Nucleus accumbens (tissue), 56 donors: ENCODE data around the gene DLEC1.
A peak's percentile ranks its signal among the peaks of the same experiment; 100 is the strongest.
"Not testable (repeated sequence)": the region's sequence is repeated elsewhere in the genome, so short reads cannot be mapped to it uniquely, and the experiment has no call there.

ENCODE experiments used
- DNase-seq, 56 donors: peaks; one replicate each; lab custom pipeline; 2025; lab: John Stamatoyannopoulos, UW

Gene DLEC1

DNA sequence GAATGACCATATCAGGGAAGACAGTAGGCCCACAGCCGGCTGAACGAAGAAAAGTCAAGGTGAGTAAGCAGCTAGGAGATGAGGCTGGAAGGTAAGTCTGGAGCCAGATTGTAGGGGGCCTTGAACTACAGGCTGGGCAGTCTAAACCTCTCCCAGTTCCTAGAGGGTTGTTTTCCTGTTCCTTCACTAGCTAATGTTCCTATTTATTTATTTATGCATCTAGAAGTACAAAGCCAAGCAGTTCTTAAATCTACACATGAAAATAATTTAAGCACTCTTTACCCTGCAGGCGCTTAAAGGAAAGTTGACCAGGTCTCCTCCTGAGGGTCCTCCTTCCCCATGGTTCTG lies 94.2 kb downstream of the DLEC1 start:
- no peak for DNase-seq

DNA sequence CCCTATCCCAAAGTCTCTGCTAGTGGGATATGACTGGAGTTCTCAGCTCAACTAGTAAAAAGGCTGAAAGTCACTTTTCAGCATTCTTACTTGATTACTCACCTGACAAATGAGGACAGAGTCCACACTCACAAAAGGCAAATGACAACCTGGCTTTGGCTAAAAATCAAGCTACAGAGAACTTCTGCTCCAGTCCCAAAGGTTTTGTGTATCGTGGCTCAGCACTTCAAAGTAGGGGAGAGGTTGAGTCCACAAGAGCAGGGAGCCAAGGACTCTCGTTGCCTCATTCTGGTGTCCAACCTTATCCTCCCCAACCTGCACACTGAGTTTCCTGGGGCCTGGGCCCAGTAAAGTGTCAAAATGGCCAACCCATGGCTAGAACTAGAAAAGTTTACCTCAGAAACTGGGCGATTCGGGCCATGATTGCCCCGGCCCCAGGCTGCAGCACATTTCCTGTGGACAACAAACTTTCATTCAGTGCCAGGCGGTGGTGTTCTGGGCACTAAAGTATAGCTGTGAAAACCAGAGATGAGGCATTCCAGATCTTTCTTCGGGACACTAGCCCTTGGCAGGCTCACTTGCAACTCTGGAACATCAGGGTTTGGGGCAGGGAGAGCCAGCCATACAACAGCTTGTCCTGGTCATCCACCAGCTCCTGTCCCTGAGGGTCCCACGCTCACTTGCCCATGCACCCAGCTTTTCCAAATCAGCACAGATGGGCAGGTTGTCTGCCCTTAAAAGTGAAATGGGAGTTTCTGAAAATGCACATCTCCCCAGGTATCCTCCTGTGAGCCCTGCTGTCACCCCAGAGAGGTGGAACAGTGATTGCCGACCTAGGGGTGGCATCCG lies 94.8 kb downstream of the DLEC1 start:
- no peak for DNase-seq

DNA sequence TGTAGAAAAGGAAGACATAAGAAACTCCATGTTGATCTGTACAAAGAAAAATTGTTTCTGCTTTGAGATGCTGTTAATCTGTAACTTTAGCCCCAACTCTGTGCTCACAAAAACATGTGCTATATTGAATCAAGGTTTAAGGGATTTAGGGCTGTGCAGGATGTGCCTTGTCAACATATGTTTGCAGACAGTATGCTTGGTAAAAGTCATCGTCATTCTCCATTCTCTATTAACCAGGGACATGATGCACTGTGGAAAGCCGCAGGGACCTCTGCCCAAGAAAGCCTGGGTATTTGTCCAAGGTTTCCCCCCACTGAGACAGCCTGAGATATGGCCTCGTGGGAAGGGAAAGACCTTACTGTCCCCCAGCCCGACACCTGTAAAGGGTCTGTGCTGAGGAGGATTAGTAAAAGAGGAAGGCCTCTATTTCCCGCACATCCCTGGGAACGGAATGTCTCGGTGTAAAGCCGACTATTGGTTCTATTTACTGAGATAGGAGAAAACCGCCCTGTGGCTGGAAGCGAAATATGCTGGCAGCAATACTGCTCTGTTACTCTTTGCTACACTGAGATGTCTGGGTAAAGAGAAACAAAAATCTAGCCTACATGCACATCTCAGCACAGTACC lies 95.6 kb downstream of the DLEC1 start:
- DNase-seq, result not testable (repeated sequence)

DNA sequence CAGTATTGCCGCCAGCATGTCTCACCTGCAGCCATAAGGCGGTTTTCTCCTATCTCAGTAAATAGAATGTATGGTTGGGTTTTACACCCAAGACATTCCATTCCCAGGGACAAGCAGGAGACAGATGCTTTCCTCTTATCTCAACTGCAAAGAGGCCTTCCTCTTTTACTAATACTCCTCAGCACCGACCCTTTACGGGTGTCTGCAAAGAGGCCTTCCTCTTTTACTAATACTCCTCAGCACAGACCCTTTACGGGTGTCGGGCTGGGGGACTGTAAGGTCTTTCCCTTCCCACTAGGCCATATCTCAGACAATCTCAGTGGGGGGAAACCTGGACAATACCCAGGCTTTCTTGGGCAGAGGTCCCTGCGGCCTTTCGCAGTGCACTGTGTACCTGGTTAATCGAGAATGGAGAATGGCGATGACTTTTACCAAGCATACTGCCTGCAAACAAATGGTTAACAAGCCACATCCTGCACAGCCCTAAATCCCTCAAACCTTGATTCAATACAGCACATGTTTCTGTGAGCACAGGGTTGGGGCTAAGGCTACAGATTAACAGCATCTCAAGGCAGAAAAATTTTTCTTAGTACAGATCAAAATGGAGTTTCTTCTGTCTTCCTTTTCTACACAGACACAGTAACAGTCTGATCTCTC lies 96.7 kb downstream of the DLEC1 start:
- DNase-seq, result not testable (repeated sequence)

DNA sequence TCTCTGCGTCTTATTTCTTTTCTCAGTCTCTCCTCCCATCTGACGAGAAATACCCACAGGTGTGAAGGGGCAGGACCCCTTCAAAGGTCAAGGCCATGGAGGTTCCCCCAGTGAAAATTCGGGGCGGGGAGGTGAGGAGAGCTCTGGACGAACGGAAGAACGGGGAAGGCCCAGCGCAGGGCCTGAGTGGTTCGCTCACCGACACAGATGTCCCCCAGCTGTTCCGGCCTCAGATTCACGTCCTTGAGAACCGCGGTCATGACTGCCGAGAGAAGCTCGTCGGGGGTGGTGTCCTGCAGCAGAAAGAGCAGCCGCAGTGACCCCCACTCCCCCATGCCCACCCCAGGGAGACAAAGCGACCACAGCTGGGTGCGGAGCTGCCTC lies 97.4 kb downstream of the DLEC1 start:
- DNase-seq, result peak in 1 of 56 donors; percentile 21

DNA sequence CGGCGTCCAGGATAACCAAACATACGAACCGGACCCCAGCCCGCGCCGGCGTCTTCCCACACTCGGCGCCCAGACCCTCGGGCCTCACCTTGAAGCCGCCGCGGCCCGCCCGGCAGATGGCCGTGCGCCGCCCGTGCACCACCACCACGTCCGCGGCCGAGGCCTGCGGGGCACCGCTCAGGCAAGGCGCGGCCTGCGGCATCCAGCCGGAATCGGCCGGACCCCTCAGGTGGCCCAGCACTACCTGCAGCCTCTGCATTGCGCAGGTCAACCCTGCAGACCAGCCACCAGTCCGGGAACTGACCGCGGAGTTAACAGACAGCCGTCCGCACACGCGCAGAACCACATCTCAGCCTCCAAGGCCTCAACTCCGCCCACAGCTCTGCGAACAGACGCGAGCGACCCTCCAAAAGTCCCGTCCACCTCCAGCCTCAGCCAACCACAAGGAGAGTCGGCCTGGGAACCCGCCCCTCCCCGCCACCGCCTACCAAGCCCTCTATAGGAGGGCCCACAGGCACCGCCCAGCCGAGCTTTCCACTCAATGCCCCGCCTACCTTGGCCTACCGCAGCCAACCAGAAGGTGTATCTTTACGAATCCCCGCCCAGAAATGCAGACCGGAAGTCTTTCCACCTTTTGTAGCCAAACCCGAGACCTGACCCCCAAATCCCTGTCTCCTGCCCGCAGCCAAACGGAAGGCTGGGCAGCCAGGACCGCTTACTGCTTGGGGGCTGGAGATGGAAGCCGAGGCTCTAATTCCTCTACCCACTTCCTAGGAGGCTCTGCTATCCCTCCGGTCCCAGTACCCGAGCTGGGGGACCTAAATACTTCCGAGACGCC lies 98.0 kb downstream of the DLEC1 start, which contains the start of gene ACAA1:
Gene ACAA1 (minus strand): TSS at position 351 of the 838 bp plus-strand sequence. CDS start 92 bp downstream, at position 259.
- peak; percentile 66 to 100 (median 99) for DNase-seq

DNA sequence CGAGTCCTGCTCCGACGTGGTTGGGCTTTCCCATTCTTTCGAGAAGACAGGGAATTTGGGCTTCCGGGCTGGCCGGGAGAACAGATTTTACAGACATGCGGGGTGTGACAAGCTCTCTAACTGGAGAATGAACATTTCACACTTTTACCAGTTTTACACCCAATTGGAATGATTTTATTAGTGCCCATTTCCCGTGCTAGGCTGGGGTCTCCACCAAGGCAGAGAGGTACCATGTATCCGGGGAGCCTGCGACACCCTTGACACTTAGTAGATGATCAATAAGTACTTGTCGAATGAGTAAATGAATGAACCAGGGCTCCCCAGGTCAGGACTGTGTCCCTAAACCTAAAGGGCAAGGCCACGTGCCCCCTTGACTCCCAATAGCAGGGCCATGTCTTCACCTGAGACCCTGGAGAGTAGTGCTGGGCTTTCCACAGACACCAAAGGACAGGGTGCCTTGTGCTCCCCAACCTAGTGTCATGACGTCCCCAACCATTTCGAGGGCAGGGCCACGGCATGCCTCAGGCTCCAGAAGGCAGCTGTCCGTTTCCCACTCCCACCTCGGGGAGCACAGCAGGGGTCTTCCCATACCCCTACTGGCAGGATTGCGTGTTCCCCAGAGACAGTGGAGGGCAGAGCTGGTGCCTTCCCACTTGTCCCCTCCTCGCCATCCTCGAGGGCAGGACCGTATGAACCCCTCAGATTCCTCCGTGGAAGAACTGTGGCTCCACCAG lies 98.8 kb downstream of the DLEC1 start:
- peak in 4 of 56 donors; percentile 25 to 40 (median 36) for DNase-seq

DNA sequence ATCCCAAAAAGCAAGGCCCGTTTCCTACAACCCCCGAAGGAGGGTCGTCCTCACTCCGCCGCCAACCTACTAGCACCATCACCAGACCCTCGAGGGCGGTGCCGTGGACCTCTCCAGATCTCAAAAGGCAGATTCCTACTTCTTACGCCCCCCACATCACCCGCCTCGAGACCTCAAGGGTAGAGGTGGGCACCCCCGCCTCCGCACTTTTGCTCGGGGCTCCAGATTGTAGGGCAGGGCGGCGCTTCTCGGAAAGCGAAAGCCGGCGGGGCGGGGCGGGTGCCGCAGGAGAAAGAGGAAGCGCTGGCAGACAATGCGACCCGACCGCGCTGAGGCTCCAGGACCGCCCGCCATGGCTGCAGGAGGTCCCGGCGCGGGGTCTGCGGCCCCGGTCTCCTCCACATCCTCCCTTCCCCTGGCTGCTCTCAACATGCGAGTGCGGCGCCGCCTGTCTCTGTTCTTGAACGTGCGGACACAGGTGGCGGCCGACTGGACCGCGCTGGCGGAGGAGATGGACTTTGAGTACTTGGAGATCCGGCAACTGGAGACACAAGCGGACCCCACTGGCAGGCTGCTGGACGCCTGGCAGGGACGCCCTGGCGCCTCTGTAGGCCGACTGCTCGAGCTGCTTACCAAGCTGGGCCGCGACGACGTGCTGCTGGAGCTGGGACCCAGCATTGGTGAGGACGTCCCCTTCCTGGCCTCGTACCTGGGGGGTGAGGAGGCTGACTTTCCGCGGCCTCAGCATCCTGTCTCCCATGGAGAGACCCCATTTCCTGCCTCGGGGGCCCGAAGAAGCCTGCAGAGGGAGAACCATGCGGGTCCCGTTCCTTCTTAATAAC lies 99.6 kb downstream of the DLEC1 start, which contains the start of gene MYD88:
Gene MYD88 (plus strand): TSS at position 313 of the 842 bp plus-strand sequence. CDS start 40 bp downstream, at position 353.
- DNase-seq, result peak in 44 of 56 donors; percentile 9 to 73 (median 44)

DNA sequence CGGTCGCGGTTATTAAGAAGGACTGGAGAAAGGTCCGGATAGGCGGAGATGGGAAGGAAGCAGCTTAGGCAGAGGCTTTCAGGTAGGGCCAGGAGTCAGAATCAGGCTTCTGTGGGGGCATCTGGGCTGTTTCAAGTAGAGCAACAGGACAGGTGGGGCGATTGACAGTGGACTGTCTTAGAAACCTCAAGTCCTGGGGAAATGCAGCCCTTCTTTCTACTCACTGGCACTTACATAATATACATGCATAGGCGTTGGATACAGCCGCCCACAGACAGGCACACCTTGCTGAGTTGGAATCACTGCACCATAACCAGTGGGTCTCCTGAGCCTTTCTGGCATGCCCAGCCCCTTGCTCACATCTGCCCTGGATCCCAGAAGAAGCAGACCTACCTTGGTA lies 100.2 kb downstream of the DLEC1 start:
- DNase-seq, result no peak

DNA sequence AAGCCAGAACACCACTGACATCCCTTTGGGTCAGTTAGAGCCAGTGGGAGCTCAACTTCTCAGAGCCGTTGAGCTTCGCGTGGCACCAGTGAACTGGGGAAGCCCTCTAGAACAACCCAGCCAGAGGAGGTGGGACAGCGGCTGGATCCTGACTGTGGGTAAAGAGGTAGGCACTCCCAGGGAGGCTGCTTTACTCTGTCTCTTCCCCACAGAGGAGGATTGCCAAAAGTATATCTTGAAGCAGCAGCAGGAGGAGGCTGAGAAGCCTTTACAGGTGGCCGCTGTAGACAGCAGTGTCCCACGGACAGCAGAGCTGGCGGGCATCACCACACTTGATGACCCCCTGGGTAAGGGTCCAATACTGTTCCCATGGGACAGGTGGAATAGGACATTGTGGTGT lies 100.6 kb downstream of the DLEC1 start:
- DNase-seq, result no peak

DNA sequence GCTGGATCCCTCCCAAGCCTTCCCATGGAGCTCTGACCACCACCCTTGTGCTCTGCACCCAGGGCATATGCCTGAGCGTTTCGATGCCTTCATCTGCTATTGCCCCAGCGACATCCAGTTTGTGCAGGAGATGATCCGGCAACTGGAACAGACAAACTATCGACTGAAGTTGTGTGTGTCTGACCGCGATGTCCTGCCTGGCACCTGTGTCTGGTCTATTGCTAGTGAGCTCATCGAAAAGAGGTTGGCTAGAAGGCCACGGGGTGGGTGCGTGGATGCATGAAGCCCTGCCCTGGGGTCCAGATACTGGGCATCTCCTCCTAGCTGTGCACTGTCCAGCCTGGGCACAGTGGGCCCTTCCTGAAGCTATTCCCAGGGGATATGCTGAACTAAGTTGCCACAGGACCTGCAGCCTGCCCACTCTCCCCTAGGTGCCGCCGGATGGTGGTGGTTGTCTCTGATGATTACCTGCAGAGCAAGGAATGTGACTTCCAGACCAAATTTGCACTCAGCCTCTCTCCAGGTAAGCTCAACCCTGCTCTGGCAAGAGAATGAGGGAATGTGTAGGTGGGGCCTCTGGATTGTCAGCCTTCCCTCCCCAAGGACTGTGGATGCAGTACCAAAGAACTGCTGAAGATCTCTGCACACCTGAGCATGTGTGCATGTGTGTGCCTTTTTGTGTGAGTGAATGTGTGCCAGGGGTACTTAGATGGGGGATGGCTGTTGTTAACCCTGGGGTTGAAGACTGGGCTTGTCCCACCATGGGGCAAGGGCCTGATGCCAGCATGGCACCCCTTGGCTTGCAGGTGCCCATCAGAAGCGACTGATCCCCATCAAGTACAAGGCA lies 101.5 kb downstream of the DLEC1 start:
- DNase-seq, result no peak

DNA sequence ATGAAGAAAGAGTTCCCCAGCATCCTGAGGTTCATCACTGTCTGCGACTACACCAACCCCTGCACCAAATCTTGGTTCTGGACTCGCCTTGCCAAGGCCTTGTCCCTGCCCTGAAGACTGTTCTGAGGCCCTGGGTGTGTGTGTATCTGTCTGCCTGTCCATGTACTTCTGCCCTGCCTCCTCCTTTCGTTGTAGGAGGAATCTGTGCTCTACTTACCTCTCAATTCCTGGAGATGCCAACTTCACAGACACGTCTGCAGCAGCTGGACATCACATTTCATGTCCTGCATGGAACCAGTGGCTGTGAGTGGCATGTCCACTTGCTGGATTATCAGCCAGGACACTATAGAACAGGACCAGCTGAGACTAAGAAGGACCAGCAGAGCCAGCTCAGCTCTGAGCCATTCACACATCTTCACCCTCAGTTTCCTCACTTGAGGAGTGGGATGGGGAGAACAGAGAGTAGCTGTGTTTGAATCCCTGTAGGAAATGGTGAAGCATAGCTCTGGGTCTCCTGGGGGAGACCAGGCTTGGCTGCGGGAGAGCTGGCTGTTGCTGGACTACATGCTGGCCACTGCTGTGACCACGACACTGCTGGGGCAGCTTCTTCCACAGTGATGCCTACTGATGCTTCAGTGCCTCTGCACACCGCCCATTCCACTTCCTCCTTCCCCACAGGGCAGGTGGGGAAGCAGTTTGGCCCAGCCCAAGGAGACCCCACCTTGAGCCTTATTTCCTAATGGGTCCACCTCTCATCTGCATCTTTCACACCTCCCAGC lies 102.4 kb downstream of the DLEC1 start:
- no peak for DNase-seq

DNA sequence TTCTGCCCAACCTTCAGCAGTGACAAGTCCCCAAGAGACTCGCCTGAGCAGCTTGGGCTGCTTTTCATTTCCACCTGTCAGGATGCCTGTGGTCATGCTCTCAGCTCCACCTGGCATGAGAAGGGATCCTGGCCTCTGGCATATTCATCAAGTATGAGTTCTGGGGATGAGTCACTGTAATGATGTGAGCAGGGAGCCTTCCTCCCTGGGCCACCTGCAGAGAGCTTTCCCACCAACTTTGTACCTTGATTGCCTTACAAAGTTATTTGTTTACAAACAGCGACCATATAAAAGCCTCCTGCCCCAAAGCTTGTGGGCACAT lies 102.9 kb downstream of the DLEC1 start:
- DNase-seq, result no peak

DNA sequence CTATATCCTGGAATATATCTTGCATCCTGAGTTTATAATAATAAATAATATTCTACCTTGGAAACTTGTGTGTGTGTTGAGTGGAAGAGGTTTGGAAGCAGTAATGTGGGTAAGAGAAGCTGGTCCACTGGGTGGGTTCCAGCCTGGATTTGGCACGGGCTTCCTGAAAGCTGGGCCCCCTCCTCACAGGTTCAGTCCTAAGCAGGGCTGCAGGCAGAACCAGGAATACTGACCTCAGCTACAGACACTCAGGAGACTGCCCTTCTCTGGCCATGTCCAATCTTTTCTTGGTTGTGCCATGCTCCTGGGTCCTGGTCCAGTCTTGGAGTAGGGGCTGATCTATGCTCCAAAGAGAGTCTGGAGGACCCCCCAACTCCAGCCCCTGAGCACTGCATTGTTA lies 104.0 kb downstream of the DLEC1 start:
- DNase-seq, result no peak

DNA sequence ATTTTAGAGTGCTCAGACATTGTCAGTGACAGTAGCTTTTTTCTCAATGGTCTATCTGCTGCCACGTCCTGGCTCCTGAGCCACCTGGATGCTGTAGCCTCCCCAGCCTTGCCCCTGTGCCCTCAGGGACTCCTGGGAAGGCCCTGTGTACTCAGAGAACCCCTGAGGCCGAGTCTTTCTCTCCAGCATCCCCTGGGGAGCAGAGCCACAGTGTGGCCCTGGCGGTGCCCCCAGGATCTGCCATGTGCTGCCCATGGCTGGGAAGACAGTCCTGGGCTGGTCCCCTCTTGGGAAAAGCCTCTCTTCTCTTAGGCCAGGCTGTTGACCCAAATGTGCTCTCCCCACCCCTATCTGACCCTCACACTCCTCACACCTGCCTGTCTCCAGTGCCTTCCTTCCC lies 104.5 kb downstream of the DLEC1 start:
- no peak for DNase-seq

DNA sequence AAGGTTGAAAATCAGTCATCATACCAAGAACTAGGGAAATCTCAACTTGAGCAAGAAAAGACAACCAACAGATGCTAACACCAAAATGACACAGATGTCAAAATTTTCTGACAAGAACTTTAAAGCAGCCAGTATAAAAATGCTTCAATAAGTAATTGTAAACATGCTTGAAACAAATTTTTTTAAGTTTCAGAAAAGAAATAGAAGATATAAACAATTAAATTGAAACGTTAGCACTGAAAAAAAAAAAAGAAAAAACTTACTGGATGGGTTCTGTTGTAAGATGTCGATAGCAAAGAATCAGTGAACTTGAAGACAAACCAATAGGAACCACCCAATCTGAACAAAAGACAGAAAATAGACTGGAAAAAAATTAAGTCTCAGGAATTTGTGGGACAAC lies 107.5 kb downstream of the DLEC1 start:
- no peak for DNase-seq

DNA sequence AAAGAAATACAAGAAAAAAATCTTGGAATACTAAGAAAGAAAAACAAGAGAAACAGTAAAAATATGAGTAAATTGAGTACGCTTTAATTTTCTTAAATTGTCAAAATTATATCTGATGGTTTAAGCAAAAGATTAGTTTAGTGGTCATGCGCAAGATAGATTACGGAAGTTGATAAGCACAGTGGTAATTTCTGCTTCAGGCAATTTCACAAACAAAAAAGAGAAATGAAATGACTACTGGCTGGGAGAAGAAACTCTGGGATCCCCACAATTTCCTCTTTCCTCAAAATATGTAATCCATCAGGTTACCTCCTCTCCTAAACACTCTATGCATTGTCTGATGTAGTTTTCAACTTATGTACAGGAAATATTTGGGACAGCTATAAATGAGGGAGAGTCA lies 108.4 kb downstream of the DLEC1 start:
- no peak for DNase-seq
